Cerebellar nuclear complex (tissue), 1 donor: Measurements from ENCODE around the gene RBPMS2.

Source experiments
- DNase-seq, 2 experiments: peaks; one replicate each; lab custom pipeline; 2025; lab: John Stamatoyannopoulos, UW

RBPMS2 gene

GRCh38 chr15:64720188-64720587 is 55.2 kb downstream of the RBPMS2 start:
- DNase-seq = no peak

DNA sequence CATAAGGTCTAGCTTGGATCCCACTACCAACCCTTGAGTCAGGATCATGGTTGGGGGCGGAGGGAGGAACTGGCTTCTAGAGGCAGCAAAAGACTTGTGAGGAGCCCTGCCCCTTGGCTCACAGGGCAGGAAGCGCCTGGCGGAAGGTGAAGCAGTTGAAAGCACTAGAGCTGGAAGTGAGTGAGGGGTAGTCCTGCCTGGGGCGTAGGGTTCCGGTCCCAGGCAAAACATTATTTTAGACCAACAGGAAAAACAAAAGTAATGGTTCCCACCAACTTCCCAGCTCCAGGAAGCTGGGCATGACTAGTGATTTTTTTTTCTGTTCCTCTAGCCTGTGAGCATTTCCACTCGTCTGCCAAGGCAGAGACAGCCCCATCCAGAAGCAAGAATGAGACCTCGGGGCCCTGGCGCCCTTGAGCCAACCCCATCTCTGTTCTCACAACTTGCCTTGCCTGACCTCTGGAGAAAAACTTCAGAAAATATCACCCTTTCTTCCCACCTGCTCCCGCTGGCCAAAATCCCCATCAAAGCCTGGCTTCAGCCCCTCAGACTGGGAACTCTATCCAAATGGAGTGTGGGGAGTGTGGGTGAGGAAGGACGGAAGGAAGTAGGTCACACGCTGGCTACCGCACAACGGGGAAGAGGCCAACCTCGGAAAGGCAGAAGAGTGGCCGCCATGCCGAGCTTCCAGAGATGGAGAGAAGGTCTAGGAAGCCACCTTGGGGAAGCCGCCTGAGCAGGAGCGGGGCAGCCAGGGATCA is 57.5 kb downstream of the RBPMS2 start:
- DNase-seq = no peak

GRCh38 chr15:64717130-64717529 is 58.3 kb downstream of the RBPMS2 start:
- DNase-seq = no peak

DNA sequence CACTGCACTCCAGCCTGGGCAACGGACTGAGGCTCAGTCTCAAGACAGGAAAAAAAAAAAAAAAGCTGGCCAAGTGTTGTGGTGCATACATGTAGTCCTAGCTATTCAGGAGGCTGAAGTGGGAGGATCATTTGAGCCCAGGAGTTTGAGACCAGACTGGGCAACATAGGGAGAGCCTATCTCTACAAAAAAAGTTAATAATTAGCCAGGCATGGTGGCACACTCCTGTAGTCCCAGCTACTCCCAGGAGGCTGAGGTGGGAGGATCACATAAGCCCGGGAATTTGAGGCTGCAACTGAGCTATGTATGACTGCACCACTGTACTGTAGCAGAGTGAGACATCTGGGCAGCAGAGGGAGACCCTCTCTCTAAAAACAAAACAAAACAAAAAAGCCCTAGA is 58.9 kb downstream of the RBPMS2 start:
- DNase-seq = no peak

DNA sequence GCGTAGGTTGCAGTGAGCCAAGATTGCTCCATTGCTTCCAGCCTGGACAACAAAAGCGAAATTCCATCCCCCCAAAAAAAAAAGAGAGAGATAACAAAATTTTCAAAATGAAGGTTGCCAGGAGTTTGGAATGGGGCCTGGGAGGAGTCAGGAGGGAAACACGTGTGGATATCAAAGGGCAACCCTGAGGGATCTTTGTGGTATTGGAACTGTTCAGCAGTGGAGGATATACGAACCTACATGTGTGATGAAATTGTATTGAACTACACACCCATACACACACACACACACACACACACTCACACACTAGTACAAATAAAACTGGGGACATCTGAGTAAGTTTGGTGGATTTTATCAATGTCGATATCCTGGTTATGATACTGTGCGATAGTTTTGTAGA is 61.8 kb downstream of the RBPMS2 start:
- no peak for DNase-seq

DNA sequence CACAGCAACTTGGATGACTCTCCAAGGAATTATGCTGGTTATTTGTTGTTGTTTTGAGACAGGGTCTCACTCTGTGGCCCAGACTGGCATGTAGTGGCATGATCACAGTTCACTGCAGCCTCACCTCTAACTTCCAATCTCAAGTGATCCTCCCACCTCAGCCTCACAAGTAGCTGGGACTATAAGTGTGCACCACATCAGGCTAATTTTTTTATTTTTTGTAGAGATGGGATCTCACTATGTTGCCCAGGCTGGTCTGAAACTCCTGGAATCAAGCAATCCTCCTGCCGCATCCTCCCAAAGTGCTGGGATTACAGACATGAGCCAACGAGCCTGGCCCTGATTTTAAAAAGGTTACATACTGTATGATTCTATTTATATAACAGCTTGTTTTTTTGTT is 63.0 kb downstream of the RBPMS2 start:
- DNase-seq = no peak

DNA sequence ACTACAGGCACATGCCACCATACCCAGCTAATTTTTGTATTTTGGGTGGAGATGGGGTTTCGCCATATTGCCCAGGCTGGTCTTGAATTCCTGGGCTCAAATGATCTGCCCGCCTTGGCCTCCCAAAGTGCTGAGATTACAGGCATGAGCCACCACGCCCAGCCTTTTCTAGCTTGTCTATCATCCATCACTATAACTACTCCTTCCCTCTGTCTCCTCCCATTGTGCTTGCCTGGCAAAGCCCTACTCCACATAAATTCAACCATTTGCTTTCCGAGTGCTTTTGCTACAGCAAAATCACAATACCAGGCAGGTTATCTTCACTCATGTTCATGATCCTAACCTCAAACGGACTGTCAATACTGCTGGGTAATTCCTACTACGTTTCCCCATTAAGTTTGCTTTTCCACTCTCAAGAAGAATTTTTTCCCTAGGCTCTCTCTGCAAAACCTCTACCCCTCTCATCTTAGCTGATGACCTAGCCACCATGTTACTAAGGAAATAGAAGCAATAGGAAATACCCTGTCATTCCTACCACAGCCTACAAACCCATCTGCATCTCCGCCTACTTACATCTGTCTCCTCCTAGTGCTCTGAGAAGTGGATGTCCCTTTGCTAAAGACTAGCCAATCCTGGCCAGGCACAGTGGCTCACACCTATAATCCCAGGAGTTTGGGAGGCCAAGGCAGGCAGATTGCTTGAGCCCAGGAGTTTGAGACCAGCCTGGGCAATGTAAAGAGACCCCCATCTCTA is 64.5 kb downstream of the RBPMS2 start:
- no peak for DNase-seq

DNA sequence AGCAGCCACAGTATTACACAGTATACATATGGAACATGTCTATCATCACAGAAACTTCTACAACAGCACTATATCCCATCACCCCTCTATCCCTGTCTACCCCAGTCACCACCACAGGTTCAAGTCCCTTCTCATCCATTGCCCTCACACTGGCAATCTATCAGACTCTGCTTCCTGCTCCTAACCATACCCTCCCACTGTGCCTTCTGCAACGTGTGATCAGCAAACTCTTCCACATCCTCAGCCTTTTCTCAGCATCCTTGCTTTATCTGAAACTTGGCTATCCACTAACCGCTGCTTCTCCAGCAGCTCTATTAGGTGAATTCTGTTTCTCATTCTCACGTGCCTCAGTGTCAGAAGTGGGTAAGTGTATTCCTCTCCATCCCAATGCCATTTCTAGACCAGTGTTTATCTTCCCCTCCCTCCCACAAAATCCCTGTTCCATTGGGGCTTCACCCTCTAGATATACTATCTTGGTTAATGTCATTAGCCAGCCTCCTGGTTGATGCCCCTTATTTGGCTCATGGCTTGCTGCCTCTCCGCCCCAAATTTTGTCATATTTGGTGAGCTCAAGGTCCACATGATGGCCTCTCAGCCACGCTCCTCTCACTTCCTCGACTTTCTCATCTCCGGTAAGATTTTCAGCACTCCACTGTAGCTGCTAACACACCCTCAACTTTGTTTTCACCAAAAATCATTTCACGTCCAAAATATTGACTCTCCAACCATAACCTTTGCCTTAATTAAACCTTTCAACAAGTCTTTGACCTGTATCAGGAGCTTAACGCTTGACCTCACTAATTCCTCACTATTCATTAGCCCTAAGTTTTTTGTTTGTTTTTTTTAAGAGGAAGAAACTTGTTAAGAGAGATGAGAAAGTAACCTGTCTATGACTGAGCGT is 69.1 kb downstream of the RBPMS2 start:
- no peak for DNase-seq

DNA sequence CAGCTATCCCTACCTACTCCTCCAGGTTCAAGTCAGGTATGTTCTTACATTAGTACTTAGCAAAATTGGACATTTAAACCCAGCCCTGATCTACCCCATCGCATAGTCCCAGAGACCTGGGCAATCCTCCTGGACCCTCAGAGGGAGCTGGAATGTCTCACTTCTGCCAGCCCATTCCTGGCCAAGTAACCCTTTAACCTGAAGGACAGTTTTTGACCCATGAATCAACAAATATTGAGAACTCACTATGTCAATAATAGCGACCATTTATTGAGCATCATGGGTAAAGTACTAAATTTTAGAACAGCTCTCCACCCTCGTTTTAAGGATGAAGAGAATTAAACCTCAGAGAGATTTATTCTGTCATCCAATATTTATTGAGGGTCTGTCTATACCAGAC is 70.4 kb downstream of the RBPMS2 start:
- DNase-seq = no peak

- no peak for DNase-seq
Observed at GRCh38 chr15:64703632-64703959, 71.8 kb downstream of the RBPMS2 start.

- DNase-seq = peak; percentile 60 to 91
Observed at GRCh38 chr15:64702816-64703631, 72.4 kb downstream of the RBPMS2 start.

- DNase-seq = no peak
Observed at GRCh38 chr15:64701482-64702184, 73.8 kb downstream of the RBPMS2 start.

GRCh38 chr15:64701051-64701450 is 74.3 kb downstream of the RBPMS2 start:
- DNase-seq = no peak

- no peak for DNase-seq
Observed at GRCh38 chr15:64699751-64700388, 75.5 kb downstream of the RBPMS2 start.

DNA sequence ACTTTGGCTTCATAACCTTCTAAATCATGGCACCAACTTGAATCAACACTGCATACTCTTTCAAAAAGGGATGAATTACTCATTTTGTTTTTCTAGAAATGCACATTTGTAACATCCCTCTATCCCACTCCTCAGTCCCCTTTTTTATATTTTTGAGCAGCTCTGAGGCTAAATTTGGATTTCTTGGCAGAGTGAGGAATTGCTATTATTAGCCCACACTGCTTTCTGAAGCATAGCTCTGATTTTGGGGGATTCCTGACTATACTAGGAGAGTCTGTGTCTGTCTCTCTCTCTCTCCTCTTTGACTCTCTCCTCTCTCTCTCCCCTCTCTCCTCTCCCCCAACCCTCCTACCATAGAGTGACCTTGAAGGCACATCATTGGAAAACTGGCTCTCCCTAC is 76.6 kb downstream of the RBPMS2 start:
- DNase-seq = no peak

DNA sequence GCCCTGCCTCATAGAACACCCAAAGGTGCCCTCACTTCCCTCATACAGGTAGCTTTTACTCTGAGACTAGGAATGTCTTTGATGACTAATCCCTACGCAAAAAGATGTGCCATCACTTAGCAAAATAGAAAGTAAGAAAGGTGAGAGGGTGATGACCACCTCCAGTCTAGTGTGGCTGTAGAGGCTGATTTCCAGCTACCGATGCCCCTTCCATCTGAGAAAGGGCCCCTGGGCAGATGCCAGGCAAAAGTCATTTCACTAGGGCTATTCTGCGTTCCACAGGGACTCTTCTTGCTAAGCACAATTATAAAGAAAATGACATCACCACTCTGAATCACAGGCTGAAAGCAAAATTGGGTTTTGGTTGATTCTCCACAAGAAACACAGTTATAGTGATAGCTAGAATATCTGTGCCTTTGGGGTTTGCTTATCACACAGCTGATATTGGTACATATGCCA is 77.4 kb downstream of the RBPMS2 start:
- DNase-seq = no peak

DNA sequence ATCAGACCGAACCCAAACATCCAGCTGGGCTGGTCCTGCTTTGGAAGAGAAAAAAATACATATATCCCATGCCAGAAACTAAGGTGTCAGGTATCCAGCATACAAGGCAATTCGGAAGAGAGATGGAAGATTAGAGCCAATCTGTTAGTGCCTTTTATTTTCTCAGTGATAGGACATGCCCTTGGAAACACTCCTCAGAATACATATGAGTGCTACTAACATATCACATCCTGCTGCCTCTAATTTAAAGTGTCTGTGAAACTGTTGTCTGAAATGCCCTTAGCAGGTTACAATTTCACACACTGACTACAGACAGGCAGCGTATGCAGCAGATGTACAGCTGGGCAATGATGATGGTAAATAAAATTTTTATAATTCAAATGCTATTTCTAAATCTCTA is 78.9 kb downstream of the RBPMS2 start:
- DNase-seq = no peak

DNA sequence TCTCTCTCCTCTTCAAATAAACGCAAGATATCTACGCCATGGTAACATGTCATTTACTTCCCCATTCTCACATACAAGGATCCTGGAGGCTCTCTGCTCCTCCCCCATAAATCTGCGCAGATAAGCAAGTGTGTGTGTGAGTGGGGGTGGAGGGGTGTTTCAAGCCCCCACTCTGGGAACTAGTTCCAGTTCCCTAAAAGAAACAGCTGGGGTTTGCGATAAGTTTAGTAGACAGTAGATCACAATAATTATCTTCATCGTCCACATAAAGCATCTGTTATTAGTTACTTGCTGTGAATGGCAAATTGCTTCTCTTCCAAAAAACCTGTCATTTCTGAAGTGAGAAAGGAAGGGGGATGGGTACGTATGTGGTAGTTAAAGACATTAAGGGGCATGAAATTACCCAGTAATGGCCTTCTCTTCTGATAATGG is 79.8 kb downstream of the RBPMS2 start:
- no peak for DNase-seq

DNA sequence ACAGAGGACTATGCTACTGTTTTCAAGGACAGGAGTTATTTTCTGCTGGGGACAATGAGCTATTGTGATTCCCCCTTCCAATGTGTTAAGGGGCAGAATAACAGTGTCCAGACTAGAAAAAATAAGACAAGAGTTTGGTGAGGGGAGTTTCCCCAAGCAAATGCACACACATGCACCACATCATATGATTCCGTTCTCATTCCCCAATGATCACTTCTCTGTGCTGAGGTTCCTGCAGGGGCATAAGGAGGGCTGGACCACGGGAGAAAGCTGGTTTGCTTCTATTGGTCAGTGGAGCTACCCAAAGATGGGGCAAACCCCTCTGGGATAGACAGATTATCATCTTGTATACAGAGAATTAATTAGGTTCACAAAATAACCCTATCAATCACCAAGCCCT is 80.6 kb downstream of the RBPMS2 start:
- DNase-seq = no peak

DNA sequence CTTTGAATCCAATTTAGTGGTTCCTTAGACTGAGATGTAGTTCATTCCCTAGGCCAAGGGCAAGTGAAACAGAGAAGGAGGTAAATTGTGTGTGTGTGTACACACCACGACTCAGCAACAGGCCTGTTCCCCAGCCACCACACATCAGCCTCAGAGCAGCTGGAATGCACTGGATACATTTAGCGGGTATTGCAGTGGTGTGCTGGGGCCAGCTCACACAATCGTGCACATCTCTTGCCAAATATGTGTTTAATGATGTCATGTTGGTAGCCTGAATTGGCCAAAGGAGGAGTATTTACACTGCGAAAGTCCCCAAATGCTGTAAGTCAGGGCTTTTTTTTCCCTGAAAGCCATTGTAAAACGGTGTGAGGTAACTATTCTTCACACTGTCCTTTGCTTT is 82.3 kb downstream of the RBPMS2 start:
- DNase-seq = no peak
